GM10266 (cell line): Measurements from ENCODE around the gene BCL2.

Experiments
- DNase-seq: peaks from one replicate; pipeline ENCODE4 v3.0.0; 2012; ENCODE audit errors: extremely low spot score
- CTCF ChIP-seq: IDR thresholded peaks from 2 replicates; pipeline ENCODE4 v1.5.1; 2012; ENCODE audit warnings: mild to moderate bottlenecking, low read depth; ENCODE audit not compliant: control insufficient read depth, insufficient read depth; ENCODE audit errors: missing control alignments

Gene BCL2

GRCh38 chr18:63244607-63245006 is 75.0 kb downstream of the BCL2 start:
- no peak for DNase-seq
- no peak for TF ChIP-seq CTCF

- no peak for DNase-seq
- no peak for TF ChIP-seq CTCF
These were observed 77.8 kb downstream of the BCL2 start for GRCh38 chr18:63241760-63242159.

GRCh38 chr18:63241317-63241712 is 78.3 kb downstream of the BCL2 start:
- no peak for TF ChIP-seq CTCF
- no peak for DNase-seq

GRCh38 chr18:63240531-63241316 is 78.8 kb downstream of the BCL2 start:
- TF ChIP-seq CTCF, result no peak
- no peak for DNase-seq

- no peak for DNase-seq
- TF ChIP-seq CTCF, result no peak
These were observed 80.9 kb downstream of the BCL2 start for GRCh38 chr18:63238693-63239075.

GRCh38 chr18:63237881-63238692 is 81.5 kb downstream of the BCL2 start:
- TF ChIP-seq CTCF, result no peak
- no peak for DNase-seq
